Measurements from ENCODE around the gene IGLL1. TPM values are rescaled to one million over a fixed set of nuclear protein-coding genes. Genes with fewer than 3 reads are reported as not detected.

IGLL1 gene
- polyA plus RNA-seq, 1 donor from 2014 or later, result not detected

- Histone ChIP-seq H3K9me3 (ENCODE audit: low read length) (no peaks in the 10 kb centered on the region), H3K27me3 (ENCODE audit: insufficient read depth, low read depth, low read length) (no peaks in the 10 kb centered on the region), H3K9me2 (ENCODE audit: insufficient read depth, low read length) (no peaks in the 10 kb centered on the region), H3K9ac (ENCODE audit: low read length) (no peak overlapping the region), H3K27ac (ENCODE audit: low read length) (no peak overlapping the region), H4K20me1 (ENCODE audit: insufficient read depth) (no peaks in the 10 kb centered on the region), H3K4me2 (ENCODE audit: low read length) (no peak overlapping the region), H2AFZ (ENCODE audit: low read depth, low read length) (no peak overlapping the region), H3K4me3 (ENCODE audit: low read length) (no peak overlapping the region), H3K79me2 (replicated peaks; ENCODE audit: insufficient read depth, low read length) (no peaks in the 10 kb centered on the region), H3F3A (ENCODE audit: insufficient read depth, low read length, poor library complexity, severe bottlenecking) (no peaks in the 10 kb centered on the region), H3K36me3 (ENCODE audit: insufficient read depth, low read length) (no peaks in the 10 kb centered on the region)
- TF ChIP-seq, protein P1, sequence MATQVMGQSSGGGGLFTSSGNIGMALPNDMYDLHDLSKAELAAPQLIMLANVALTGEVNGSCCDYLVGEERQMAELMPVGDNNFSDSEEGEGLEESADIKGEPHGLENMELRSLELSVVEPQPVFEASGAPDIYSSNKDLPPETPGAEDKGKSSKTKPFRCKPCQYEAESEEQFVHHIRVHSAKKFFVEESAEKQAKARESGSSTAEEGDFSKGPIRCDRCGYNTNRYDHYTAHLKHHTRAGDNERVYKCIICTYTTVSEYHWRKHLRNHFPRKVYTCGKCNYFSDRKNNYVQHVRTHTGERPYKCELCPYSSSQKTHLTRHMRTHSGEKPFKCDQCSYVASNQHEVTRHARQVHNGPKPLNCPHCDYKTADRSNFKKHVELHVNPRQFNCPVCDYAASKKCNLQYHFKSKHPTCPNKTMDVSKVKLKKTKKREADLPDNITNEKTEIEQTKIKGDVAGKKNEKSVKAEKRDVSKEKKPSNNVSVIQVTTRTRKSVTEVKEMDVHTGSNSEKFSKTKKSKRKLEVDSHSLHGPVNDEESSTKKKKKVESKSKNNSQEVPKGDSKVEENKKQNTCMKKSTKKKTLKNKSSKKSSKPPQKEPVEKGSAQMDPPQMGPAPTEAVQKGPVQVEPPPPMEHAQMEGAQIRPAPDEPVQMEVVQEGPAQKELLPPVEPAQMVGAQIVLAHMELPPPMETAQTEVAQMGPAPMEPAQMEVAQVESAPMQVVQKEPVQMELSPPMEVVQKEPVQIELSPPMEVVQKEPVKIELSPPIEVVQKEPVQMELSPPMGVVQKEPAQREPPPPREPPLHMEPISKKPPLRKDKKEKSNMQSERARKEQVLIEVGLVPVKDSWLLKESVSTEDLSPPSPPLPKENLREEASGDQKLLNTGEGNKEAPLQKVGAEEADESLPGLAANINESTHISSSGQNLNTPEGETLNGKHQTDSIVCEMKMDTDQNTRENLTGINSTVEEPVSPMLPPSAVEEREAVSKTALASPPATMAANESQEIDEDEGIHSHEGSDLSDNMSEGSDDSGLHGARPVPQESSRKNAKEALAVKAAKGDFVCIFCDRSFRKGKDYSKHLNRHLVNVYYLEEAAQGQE (IDR thresholded peaks at IDR 0.05; ENCODE audit: borderline replicate concordance), result no peak
- TF ChIP-seq MXI1 (conservative IDR thresholded peaks at IDR 0.05; ENCODE audit: poor library complexity, severe bottlenecking), result no peak
- TF ChIP-seq RAD21 (conservative IDR thresholded peaks at IDR 0.05), result no peak
- TF ChIP-seq TAF1 (IDR thresholded peaks at IDR 0.05; ENCODE audit: low read depth), result no peak
- TF ChIP-seq POLR2AphosphoS5 (IDR thresholded peaks at IDR 0.05), result no peak
- no peak for TF ChIP-seq EZH2 (IDR thresholded peaks at IDR 0.05; ENCODE audit: borderline replicate concordance, insufficient read depth, low read length, poor library complexity, severe bottlenecking)
- no peak for TF ChIP-seq EP300 (conservative IDR thresholded peaks at IDR 0.05; ENCODE audit: poor library complexity, severe bottlenecking)
- no peak for TF ChIP-seq SMC3 (conservative IDR thresholded peaks at IDR 0.05; ENCODE audit: poor library complexity)
- TF ChIP-seq CTCF (IDR thresholded peaks at IDR 0.05; ENCODE audit: poor library complexity, severe bottlenecking), result no peak
These were observed 810 bp downstream of the IGLL1 start for GRCh38 chr22:23579280-23579679.

DNA sequence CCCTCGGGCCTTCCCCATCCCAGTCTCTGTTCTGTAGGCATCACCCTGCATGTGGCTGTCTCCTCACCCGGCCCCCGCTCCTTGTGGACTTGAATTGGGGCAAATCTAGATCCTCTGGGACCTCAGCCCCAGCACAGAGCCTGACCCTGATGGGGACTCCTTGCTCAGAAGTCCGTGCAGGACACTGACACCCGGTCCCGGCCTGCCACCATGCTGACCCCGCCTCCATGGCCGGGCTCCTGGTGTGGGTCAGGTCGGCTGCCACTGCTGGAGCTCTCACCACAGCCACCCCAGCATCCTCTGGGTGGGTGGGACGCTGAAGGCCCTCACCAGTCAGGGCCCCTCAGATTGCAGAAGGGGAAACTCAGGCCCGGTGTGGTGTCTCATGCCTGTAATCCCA, 1.8 kb downstream of the IGLL1 start:
- no peak overlapping the region for H3K9ac ChIP-seq (ENCODE audit: low read length)
- H2AFZ ChIP-seq (ENCODE audit: low read depth, low read length), result no peak overlapping the region
- H3K9me2 ChIP-seq (ENCODE audit: insufficient read depth, low read length), result no peaks in the 10 kb centered on the region
- TF ChIP-seq MXI1 (conservative IDR thresholded peaks at IDR 0.05; ENCODE audit: poor library complexity, severe bottlenecking) (no peak), RAD21 (conservative IDR thresholded peaks at IDR 0.05) (no peak), CTCF (IDR thresholded peaks at IDR 0.05; ENCODE audit: poor library complexity, severe bottlenecking) (no peak), EZH2 (IDR thresholded peaks at IDR 0.05; ENCODE audit: borderline replicate concordance, insufficient read depth, low read length, poor library complexity, severe bottlenecking) (no peak), TAF1 (IDR thresholded peaks at IDR 0.05; ENCODE audit: low read depth) (no peak), EP300 (conservative IDR thresholded peaks at IDR 0.05; ENCODE audit: poor library complexity, severe bottlenecking) (no peak)
- TF ChIP-seq, protein P1 (IDR thresholded peaks at IDR 0.05; ENCODE audit: borderline replicate concordance), result no peak
- no peaks in the 10 kb centered on the region for H3K27me3 ChIP-seq (ENCODE audit: insufficient read depth, low read depth, low read length)
- H3F3A ChIP-seq (ENCODE audit: insufficient read depth, low read length, poor library complexity, severe bottlenecking), result no peaks in the 10 kb centered on the region
- H3K36me3 ChIP-seq (ENCODE audit: insufficient read depth, low read length), result no peaks in the 10 kb centered on the region
- no peaks in the 10 kb centered on the region for H3K79me2 ChIP-seq (replicated peaks; ENCODE audit: insufficient read depth, low read length)
- H3K27ac ChIP-seq (ENCODE audit: low read length), result no peak overlapping the region
- H3K4me2 ChIP-seq (ENCODE audit: low read length), result no peak overlapping the region
- no peaks in the 10 kb centered on the region for H4K20me1 ChIP-seq (ENCODE audit: insufficient read depth)
- no peaks in the 10 kb centered on the region for H3K9me3 ChIP-seq (ENCODE audit: low read length)
- H3K4me3 ChIP-seq (ENCODE audit: low read length), result no peak overlapping the region
